Erythroblast (primary cell): ENCODE results near the gene RNF19B.

Experiments
- DNase-seq, 2 experiments: peaks; one replicate each; lab custom pipeline; 2025; lab: John Stamatoyannopoulos, UW
- GATA1 ChIP-seq: IDR thresholded peaks from 2 replicates; pipeline ENCODE4 v1.6.1; 2011; ENCODE audit warnings: low read depth, mild to moderate bottlenecking, control low read depth, low read length, moderate library complexity
- POLR2A ChIP-seq: IDR thresholded peaks from 2 replicates; pipeline ENCODE4 v1.6.1; 2011; ENCODE audit warnings: mild to moderate bottlenecking, low read length

RNF19B gene

DNA sequence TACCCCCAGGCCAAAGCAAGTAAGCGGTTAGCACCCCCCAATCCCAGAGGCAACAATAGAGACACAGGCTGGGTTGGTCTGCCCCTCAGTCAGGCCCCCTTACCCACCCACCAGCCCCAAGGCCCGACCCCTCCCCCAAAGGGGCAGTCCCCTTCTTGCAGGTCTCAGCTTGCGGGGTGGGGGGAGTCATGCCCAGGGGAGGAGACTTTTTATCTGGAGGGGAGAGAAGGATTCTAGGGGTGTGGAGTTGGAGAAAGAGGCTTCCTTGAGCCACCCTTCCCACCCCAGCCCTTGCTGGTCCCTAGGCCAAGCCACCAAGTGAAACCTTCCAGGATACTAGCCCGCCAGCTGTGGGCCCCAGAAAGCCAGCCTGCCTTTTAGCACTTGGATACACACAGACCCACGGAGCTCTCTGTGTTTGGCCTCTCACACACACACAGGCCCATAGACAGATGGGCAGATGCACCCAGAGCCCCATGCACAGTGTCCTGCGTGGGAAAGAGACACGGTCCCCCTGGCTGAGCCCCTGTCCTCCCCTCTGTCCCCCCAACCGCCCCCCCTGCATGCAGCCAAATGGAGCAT lies 70.5 kb downstream of the RNF19B start:
- TF ChIP-seq POLR2A (no peak), GATA1 (no peak)
- DNase-seq: no peak

DNA sequence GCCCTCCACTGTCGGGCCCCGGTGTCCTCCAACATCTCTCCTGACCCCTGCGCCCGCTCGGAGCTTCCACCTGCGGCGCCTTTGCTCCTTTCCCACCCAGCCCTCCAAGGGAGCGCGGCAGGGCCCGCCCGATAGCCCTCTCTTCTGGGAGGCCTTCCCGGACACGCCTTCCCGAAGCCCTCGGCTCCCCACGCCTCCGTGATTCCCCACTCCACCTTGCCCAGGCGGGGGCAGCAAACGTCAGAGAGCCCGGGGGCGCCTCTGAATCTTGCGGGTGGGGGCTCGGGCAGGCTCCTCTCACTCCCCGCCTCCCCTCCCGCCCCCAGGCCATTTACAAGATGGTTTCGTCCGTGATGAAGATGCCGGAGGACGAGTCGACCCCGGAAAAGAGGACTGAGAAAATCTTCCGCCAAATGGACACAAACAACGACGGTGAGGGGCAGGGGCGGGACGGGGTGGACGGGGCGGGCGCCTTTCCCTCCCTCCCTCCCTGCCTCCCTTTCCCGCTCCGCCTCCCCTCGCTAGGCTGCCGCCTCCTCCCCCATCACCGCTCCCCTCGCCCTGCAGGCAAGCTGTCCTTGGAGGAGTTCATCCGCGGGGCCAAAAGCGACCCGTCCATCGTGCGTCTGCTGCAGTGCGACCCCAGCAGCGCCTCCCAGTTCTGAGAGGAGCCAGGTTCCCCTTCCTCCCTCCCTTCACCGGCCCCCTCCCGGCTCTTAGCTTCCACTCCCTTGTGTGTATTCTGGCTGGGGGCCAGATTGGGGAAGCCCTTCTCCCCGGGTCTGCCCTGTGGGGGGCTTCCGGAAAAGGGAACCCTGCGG lies 71.2 kb downstream of the RNF19B start:
- peak in 1 of 2 experiments; percentile 17 for DNase-seq
- TF ChIP-seq POLR2A (no peak), GATA1 (no peak)

DNA sequence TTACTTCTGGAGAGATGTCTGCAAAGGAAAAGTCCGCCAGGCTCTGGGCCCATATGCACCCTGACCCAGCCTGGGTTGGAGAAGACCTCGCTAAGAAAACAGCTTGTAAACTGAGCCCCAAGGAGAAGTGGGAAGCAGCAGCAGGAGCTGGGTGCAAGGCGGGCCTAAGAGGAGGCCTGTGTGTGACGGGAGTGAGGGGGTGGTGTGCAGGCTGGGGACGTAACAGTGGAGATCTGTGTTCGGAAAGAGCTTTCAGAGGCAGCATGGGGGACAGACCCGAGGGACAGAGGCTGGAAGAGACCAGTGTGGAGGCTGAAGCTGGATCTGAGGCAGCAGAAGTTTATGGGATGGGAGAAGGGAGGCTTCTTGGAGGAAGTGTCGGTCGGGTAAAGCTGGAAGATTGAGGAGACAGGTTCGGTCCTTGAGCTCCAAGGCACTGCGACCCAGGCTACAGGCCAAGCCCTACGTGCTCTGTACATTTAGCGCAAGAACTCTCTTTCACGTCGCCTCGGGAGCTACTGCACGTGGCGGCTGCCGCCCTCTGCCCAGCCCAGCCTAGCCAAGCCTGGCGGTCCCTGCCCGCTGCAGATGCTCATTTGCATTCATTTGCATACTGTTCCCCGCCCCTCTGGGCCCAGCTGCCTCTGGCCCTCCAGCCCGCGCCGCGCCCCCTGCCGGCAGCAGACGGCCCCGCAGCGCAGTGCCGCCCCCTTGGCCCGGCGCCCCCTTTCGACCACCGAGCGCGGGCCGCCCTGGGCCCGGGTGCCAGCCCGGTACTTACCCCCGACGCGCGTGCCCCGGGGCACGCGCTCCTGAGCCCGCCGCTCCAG lies 72.0 kb downstream of the RNF19B start:
- TF ChIP-seq POLR2A (no peak), GATA1 (no peak)
- peak; percentile 54 to 61 for DNase-seq

DNA sequence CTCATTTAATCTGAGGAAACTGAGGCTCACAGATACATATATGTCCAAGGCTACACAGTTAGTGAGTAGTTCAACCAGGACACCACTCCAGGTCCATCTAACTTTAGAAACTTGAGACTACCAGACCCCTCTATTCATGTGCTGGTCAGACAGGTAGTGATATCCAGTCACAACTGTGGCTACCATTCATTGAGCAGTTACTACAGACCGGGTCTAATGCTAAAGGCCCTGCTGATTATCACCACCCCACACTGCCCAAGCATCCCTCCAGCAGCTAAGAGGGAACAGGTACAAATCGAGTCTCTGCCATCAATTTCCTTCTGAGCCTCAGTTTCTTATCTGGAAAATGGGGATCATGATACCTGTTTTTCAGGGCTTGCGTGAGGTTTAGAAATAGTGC lies 73.0 kb downstream of the RNF19B start:
- no peak for DNase-seq
- TF ChIP-seq POLR2A: no peak
- TF ChIP-seq GATA1: no peak

DNA sequence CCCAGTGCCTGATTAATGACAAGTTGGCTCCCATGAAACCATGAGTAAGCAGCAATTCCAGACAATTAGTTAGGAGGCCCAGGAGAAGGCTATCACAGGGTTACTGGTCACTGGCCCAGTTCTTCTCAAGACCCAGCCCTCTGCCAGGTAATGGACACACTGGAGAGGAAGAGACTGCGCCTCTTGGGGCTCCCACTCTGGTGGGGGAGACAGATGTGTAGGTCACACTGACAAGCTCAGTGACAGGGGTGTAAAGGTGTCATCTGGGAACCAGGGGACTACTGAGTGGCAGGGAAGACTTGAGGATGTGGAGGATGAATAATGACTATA lies 73.4 kb downstream of the RNF19B start:
- TF ChIP-seq POLR2A: no peak
- no peak for TF ChIP-seq GATA1
- no peak for DNase-seq

DNA sequence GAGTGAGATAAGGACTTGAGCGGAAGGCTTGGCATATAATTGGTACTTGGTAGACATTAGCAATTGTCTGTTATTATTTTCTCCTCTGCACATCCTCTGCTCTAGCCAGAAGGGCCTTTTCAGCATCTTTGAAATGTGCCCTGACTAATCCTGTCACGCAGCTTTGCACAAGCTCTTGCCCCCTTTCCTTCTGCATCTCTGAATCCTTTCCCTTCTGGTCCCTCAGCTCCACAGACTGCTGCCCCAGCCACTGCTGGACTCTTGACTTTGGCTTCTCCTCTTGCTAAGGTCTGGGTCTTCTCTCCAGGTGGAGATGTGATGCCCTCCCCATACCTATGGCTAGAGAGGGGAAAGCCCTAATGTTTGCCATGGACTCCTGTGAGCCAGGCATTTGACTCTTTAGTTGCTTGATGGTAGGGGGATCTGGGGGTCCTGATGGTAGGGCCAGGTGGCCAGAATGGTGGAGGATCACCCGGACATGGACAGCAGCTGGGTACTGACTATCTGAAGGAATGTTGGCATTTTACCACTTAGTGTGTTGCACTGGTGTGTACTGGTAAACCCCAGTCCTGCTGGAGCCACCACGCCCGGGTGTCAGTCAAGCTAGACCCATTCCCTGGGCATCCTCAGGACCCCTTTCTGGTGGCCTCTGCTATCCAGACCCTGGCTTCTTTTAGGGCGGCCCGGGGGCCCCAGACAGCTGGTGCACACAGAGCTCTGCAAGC lies 73.9 kb downstream of the RNF19B start:
- TF ChIP-seq GATA1: no peak
- no peak for TF ChIP-seq POLR2A
- DNase-seq: no peak

DNA sequence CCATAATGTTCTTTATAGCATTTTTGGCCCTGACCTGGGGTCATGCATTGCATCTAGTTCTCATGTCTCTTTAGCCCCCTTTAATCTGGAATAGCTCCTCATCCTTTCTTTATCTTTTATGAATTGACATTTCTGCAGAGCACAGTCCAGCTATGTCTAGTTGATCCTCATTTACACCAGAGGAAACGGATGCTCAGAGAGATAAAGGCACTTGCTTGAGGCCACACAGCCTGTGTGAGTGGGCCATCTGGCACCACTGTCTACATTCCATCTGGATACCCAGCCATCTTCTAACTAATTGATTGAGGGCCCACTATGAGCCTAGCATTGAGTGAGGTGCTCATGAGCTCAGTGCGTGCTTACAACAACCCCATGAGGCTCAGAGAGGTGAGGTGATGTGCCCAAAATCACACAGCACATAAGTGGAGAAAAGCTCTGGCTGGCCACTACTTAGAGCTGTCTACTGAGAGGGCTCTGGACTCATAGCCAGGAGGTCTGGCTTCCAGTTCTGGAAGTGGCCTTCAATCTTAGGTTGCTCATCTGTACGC lies 74.8 kb downstream of the RNF19B start:
- no peak for DNase-seq
- no peak for TF ChIP-seq POLR2A
- TF ChIP-seq GATA1: no peak

DNA sequence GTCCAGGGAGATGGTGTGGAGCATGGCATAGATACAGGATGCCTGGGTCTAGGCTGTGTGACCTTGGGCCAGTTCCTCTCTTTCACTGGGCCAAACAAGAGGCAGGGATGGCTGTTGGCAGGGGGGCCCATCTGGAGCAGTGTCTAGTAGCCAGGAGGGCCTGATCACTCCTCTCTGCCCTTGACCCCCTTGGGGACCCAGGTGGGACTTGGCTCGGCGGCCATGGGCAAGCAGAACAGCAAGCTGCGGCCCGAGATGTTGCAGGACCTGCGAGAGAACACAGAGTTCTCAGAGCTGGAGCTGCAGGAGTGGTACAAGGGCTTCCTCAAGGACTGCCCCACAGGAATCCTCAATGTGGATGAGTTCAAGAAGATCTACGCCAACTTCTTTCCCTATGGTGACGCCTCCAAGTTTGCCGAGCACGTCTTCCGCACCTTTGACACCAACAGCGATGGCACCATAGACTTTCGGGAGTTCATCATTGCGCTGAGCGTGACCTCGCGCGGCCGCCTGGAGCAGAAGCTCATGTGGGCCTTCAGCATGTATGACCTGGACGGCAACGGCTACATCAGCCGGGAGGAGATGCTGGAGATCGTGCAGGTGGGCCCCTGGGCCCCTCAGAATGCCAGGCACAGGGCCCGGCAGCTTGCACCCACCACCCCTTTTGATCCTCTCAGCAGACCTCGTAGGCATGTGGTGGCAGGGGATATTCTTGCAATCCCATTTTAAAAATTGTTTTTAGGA lies 75.8 kb downstream of the RNF19B start:
- DNase-seq: no peak
- no peak for TF ChIP-seq GATA1

DNA sequence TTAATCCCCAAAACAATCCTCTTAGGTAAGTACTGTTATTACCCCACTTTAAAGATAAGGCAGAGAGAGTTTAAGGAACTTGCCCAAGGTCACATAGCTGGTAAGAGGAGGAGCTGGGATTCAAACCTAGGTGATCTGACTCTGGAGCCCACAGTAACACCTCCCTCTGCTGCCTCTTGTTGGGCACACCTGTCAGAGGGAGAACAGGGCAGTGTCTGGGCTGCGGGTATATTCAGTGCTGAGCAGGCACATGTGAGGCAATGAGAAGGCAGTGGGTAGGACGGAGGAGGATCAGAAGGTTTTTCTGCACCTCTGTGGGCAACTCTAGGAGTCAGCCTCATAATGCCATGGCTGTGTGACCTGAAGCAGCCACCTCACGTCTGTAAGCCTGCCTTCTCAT lies 76.5 kb downstream of the RNF19B start:
- TF ChIP-seq POLR2A: no peak
- no peak for TF ChIP-seq GATA1
- DNase-seq: no peak

DNA sequence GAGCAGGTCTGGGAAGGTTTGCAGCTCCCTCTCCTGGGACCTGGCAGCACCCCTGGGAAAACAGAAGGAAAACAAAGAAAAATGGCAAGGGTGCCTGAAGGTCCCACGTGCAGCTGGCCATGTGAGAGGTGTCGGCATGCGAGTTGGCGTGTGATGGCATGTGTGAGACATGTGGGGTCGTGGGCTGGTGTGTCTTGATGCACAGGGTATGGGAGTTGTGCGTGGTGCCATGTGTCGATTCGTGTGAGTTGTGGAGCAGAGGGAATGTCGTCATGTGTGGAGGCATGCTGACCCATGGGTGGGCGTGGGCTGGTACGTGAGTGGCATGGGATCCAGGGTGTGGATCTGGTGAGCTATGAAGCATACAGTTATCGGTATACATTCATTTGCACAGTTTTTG lies 77.0 kb downstream of the RNF19B start:
- no peak for DNase-seq
- no peak for TF ChIP-seq GATA1
- TF ChIP-seq POLR2A: no peak

DNA sequence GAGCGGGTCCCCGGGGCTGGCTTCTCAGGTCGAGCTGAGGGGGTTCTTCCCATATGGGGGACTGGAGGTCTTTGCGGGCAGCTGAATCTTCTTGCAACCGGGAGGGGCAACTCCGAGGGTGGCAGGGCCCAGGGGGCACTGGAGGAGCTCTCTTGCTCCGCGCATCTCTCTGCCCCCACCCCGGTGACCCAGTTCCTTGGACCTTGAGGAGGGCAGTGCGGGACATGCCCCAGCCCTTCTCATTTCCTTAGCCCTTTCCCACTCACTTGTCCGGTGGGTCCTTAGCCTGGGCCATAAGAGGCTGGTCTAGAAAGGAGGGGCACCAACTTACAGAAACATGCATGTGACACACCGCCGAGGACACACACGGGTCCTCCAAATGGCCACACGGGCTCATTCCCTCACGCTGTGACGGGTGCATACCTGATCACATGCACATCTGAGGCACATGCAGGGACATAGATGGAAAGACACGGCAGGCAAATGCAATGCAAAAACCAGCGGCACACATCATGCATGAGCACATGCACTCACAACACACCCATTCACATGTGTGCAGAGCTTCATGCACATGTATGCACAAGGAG lies 77.7 kb downstream of the RNF19B start:
- no peak for DNase-seq
- TF ChIP-seq POLR2A: no peak
- TF ChIP-seq GATA1: no peak
